GM20431 (cell line): ENCODE measurements around the gene C1orf226.
"Not testable (repeated sequence)": the region's sequence is repeated elsewhere in the genome, so short reads cannot be mapped to it uniquely, and the experiment has no call there.

Source experiments
- in situ Hi-C: fragments of 300-500 bp; cut with MseI, MboI; formaldehyde crosslinking; loops from one replicate; pipeline ENCODE4 v1.15.0; 2020; ENCODE audit warnings: low sequenced_read_pairs; ENCODE audit not compliant: unreplicated experiment

The C1orf226 gene

GRCh38 chr1:162398999-162399580, 17.6 kb downstream of the C1orf226 start:
- in situ Hi-C loops, result no loop called here

- in situ Hi-C loops, result no loop called here
These were observed 19.3 kb downstream of the C1orf226 start for GRCh38 chr1:162400790-162401355.

- in situ Hi-C loops, result no loop called here
These were observed 23.1 kb downstream of the C1orf226 start for GRCh38 chr1:162404550-162405160.

- in situ Hi-C loops, result no loop called here
These were observed 24.3 kb downstream of the C1orf226 start for GRCh38 chr1:162405800-162406199.

- in situ Hi-C loops, result no loop called here
These were observed 25.3 kb downstream of the C1orf226 start for GRCh38 chr1:162406811-162407210.

- in situ Hi-C loops, result no loop called here
These were observed 26.0 kb downstream of the C1orf226 start for GRCh38 chr1:162407539-162407938.

GRCh38 chr1:162412002-162412401, 30.5 kb downstream of the C1orf226 start, which contains the start of gene SH2D1B:
SH2D1B (minus strand) TSS chr1:162412136; CDS start chr1:162412016, 120 bp downstream.
- in situ Hi-C loops, result no loop called here

- in situ Hi-C loops, result no loop called here
These were observed 34.7 kb downstream of the C1orf226 start for GRCh38 chr1:162416215-162416614.

GRCh38 chr1:162416909-162417308, 35.4 kb downstream of the C1orf226 start:
- in situ Hi-C loops, result no loop called here

GRCh38 chr1:162417650-162418049, 36.1 kb downstream of the C1orf226 start:
- in situ Hi-C loops, result no loop called here

- in situ Hi-C loops, result not testable (repeated sequence)
These were observed 37.1 kb downstream of the C1orf226 start for GRCh38 chr1:162418584-162418983.

- in situ Hi-C loops, result not testable (repeated sequence)
These were observed 38.0 kb downstream of the C1orf226 start for GRCh38 chr1:162419450-162419931.

- in situ Hi-C loops, result no loop called here
These were observed 38.6 kb downstream of the C1orf226 start for GRCh38 chr1:162420120-162420519.

GRCh38 chr1:162421258-162422164, 40.0 kb downstream of the C1orf226 start:
- in situ Hi-C loops, result no loop called here

GRCh38 chr1:162422662-162423375, 41.3 kb downstream of the C1orf226 start:
- in situ Hi-C loops, result no loop called here

GRCh38 chr1:162430583-162430982, 49.1 kb downstream of the C1orf226 start:
- in situ Hi-C loops, result no loop called here

- in situ Hi-C loops, result not testable (repeated sequence)
These were observed 51.6 kb downstream of the C1orf226 start for GRCh38 chr1:162432977-162433713.
